CD1c-positive myeloid dendritic cell (primary cell): ENCODE measurements around the gene GMDS.
A peak's percentile ranks its signal among the peaks of the same experiment; 100 is the strongest.
"Not testable (repeated sequence)": the region's sequence is repeated elsewhere in the genome, so short reads cannot be mapped to it uniquely, and the experiment has no call there.

Experiments
- DNase-seq: peaks from one replicate; pipeline ENCODE4 v3.0.0-alpha.2; 2016; ENCODE audit errors: extremely low spot score

GMDS gene

GRCh38 chr6:1858859-1859258, 386.5 kb downstream of the GMDS start:
- no peak for DNase-seq

DNA sequence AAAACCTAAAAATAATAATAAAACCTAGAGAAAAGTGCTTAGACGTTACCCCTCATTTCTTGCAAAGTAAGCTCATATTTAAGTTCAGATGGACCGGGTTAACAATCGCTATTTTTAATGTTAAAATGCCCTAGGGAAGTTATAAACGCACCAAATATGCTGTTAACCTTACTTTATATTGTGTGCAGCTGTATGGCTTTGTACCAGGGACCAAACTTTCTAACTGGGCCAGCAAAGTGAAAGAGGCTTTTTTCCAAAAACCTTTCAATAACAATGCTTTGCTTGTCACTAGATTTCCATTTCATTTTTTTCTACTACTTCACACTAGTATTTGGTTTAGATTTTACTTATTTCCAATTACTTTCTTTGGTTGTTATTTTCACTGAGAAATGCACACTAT, 387.2 kb downstream of the GMDS start:
- DNase-seq: no peak

- DNase-seq: no peak
These were observed 389.0 kb downstream of the GMDS start for GRCh38 chr6:1856381-1856780.

- no peak for DNase-seq
These were observed 389.5 kb downstream of the GMDS start for GRCh38 chr6:1855890-1856289.

DNA sequence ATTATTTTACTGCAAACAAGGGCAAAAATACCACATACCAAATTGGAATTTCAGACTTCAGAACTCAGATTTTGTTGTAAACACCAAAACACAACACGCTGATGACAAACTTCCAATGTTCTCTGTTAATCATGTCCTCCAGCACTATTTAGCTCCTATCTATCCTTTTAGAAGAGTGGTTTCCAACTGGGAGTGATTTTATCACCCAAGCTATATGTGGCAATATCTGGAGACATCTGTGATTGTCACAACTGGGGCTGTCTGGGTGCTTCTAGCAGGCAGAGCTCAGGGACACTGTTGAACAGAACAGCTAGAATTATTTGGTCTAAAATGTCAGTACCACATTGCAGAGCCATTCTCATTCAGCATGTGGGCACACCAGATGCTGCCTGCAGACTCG, 391.1 kb downstream of the GMDS start:
- no peak for DNase-seq

GRCh38 chr6:1853761-1854160, 391.6 kb downstream of the GMDS start:
- no peak for DNase-seq

DNA sequence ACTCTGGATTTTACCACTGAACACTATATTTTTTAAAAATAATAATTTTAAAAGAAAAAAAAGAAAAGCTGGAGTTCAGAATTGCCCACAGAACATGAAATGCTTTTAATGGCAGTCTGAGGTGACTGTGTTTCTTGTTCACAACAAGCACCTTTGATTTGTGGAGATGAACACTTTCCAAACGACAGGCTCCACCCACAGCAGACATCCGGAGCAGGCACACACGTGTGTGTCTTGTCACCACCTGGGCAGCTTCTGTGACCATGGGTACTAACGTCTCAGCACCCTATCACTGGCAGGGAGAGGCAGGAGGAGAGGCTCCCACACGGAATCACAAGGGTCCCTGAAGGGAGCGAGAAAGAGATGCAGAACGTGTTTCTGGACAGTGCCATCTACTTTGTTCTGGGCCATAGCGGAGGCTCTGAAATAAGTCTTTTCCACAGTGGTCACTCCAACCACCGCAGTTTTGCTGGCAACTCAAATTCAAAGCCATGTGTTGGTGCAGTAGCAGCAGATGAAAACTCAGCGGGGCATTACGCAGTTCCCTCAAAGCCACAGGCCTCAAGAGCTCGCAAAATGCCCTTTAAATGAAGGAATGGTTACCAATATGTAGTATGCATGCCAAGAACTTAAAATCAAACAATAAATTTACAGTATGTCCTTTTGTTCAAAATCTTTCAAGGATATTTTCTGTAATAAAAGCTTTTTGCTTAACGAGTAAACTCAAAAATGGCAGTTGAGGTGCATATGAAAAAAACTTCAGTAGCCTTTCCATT, 393.5 kb downstream of the GMDS start:
- no peak for DNase-seq

DNA sequence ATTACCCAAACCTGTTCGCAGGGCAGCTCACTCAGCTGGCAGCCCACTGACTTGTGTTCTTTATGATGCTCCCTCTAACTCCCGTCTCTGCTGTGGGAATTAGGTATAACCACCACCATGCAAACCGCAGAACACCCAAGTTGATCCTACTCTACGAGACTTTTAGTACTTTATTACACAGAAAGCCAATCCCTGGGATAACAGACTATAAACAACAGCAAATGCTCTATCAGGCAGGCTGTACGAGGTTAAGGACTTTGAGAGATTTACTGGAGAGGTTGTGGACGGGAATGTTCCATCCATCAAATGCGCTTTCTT, 394.6 kb downstream of the GMDS start:
- DNase-seq: no peak

DNA sequence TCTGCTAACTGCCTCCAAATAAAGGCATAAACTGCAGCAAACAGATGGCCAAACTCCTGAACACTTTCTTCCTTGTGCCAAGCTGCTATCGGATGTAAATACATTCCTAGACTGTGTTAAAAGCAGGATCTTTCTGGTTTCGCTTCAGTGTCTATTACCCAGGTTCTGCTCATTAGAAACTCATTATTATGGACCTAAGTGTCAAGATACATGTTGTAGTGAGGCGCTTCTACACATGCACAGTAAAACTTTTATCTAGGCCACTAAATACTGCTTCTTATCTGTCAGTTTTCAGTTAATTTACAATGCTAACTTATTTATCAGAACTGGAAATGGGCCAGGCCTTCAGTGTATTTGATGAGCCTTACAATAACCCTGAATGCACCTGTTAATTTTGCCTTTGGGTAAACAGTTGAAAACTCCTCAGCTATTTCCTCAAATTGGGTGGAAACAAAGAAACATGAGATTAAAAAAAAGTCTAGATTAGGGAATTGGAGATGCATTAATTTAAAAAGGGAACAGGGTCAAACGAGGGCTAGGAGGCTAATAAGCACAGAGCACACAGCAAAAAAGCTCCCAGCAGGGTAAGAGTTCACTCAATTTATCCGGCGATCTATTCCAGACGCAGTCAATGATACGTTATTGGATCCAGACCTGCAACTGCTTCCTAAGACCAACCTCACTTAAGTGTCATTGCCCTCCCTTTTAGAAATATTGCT, 395.1 kb downstream of the GMDS start:
- no peak for DNase-seq

GRCh38 chr6:1849691-1850090, 395.7 kb downstream of the GMDS start:
- DNase-seq: peak; percentile 38

DNA sequence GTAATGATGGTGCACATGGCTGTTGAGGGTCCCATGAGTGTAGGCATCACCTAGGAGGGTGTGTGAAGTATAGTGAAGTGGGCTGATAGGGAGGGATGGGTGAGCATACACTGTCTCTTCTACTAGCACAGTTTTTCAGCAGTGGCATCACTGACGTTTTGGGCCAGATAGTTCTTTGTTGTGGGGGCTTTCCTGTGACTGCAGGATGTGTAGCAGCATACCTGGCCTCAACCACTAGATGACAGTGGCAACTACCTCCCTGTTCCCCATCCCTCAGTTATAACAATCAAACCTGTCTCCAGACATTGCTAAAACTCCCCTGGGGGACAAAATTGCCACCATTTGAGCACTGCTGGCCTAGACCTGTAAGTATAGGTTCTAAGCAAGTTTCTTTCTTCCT, 396.7 kb downstream of the GMDS start:
- DNase-seq: no peak

DNA sequence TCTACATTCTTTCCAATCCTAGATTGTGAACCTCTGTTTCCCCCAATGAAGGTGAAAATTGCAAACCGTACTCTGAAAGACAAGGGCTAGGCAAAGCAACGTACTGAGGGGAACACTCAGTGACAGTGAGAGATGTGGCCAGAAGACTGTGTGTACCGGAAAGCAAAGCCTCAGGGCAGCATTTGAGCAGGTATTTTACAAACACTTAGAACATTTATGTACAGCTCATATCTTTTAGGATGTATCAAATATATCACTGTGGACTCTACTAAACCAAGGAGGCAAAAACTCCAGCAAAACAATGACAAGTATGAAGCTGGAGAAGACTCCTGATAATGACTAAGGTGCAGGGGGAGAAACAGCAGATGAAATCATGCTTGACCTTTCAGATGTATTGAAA, 398.8 kb downstream of the GMDS start:
- no peak for DNase-seq

DNA sequence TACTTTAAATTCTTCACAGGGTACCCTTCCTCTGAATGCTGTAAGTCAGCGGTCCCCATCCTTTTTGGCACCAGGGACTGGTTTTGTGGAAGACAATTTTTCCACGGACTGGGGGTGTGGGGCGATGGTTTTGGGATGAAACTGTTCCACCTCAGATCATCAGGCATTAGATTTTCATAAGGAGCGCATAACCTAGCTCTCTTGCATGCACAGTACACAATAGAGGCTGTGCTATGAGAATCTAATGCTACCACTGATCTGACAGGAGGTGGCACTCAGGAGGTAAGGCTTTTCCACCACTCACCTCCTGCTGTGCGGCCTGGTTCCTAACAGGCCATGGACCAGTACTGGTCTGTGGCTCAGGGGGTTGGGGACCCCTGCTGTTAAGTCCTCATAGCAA, 399.9 kb downstream of the GMDS start:
- DNase-seq: not testable (repeated sequence)

DNA sequence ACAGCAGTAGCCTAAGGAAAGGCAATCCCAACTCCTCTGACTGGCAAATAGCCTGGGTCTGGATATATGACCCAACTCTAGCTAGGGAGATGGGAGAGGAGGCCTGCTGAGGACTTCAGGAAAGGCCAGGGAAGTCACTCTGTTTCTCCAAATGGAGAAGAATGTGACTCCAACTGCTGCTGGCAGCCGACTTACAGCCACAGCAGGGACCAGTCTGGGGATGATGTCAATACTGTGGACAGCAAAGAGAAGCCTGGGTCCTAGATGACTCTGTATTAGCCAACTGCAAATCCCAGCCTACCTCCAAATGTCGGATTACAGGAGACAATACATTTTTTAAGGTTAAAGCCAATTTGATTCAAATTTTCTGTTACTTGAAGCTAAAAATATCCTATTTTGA, 403.1 kb downstream of the GMDS start:
- DNase-seq: no peak

DNA sequence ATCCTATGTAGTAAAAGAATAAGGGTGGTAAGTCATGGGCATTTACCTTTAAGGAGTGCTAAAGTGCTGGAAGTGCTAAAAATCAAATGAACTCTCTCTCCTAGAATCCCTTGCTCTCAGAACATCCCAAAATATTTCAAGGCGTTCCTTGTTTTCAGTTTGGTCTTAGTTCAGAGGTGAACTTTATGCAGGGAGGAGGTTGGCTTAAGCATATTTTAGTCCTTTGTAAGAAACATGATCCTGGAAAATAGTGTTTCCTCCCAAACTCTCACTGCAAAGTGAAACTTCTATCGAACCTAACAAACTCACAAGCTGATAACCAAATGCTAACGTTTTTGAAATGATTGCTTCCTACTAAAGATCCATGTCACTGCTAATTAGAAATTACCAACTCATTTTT, 404.3 kb downstream of the GMDS start:
- no peak for DNase-seq

- no peak for DNase-seq
These were observed 404.8 kb downstream of the GMDS start for GRCh38 chr6:1840491-1841121.

DNA sequence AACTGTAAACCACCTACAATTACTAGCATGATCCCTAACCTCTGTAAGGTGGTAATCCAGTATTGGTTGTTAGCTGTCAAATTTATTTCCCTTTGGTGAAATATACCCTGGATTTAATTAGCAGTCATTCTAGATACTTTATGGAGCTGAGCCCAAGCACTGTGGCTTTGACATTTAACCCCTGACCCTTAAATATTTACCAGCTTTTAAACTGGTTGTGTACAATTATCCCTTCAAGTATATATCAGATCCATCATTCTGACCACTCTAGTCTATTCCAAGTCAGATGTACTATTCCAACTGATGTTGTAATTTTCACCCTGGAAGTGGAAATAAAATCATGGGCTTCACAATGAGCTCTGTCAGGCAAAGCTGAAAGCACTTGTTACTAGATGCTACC, 406.0 kb downstream of the GMDS start:
- DNase-seq: no peak

DNA sequence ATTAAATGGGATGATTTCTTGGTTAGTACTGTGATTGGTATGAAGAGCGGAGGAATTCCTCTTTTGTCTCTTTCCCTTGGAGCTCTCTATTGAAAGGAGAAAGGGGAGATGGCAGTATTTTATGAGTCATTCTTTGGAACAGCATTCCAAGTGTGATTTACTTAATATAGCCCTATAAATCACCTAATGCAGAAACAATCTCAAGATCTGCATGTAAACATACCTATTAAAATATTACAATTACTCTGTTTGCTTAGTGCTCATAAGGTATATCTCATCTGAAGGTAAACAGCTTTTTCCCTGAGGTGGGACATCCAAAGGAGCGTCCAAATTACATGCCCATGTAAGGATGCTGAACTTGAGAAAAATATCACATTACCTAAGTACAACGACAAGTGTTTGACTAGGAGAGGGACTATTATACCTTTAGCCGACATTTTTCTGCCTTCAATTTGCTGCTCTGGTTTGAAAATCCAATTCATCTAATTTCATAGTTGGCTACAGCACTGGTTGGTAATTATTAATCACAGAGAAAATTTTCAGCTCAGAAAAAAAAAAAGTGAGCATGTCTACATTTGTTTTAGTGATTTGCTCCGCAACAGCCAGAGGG, 406.7 kb downstream of the GMDS start:
- no peak for DNase-seq

DNA sequence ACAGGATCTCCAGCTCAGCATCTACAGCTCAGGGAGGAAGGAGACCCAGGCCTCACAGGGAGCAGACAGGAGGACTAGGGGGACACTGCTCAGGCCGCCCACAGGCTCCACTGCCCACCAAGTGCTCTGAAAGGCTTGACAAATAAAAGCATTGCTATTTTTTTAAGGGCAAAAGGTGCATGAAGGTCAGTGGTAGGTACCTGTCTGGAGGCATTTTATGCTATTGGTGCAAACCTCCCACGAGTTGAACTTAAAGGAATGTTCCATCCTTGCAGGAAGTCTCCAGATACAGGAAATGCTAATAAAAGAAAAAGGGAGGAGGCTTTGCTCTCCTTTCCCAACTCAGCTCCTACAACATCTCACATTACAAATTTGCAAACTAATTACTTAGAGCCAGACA, 407.6 kb downstream of the GMDS start:
- no peak for DNase-seq

DNA sequence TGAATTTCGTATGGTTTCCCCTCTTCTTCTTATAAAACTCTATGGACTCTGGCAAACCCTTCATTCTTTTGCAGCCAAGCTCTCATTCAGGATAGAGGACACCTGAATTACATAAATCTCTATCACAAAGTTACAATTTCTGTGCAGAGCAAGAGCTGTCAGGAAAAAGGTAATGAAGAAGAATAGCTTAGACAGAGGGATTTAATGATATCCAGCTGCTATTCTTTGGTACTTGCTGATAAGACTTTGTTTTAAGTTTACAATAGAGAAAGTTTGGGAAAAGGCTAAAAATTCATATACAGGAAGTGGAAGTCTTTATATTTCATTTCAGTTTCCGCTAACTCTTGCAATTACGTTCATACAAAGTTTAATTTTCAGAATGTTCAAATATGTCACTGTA, 408.7 kb downstream of the GMDS start:
- DNase-seq: no peak

DNA sequence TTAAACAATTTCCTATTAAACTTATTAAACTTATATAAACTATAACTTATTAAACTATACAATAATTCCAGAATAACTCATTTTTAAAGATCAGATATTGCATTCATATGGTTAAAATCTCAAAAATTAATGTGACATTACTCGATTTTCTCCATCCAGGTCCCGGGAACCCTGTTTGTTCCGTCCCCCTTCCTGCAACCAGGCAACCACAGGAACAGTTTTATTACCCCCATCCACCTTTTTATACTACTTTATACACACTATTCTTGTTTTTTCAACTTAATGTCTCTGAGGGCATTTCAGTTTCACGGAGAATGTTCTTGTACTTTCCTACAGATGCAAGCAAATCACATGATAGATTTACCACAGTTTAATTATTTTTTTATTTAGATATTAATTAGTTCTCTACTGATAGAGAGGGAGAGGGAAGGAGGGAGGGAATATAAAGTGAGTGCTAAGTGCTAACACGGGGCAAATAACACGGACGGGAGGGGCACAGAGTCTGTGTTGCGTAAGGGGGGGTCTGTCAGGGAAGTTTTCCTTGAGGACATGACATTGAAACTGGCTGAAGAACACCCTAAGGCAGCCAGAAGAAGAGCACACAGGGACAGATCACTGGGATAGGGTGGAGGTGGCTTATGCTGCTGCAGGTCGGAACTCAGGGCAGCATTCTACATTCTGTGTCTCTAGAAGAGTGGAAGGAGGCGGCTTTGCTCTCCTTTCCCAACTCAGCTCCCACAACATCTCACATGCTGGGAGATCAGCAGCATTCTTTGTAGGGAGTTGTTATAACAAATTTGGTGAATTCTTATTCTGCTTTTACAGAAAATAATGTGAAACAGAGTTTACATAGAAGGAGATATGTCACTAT, 410.5 kb downstream of the GMDS start:
- DNase-seq: no peak

DNA sequence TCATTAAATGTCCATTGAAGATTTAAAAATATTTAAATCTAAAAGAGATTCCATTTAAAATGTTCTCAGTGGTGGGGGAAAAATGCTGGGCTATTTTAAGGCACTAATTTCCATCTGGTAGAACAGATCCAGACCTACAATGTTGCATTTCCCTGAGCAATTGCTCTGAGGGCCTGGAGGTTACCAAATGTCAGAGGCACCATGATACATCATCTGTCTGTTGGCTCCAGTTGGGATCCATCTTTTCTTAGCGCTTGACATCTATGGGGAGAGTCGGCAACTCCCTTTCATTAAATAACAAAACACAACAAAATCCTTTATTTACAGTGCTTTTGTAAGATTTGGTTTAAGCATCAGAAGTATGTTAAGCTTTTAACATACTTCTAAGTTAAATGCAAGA, 411.2 kb downstream of the GMDS start:
- no peak for DNase-seq
